HG03460 (cell line): Measurements from ENCODE around the gene SRM.
"Not testable (repeated sequence)": the region's sequence is repeated elsewhere in the genome, so short reads cannot be mapped to it uniquely, and the experiment has no call there.

ENCODE experiments used
- ATAC-seq: cut with Tn5 transposase; IDR thresholded peaks from one replicate; pipeline ENCODE4 v1.9.1; 2021; ENCODE audit not compliant: unreplicated experiment

The SRM gene

GRCh38 chr1:11023201-11023600 is 36.6 kb downstream of the SRM start:
- ATAC-seq = no peak

DNA sequence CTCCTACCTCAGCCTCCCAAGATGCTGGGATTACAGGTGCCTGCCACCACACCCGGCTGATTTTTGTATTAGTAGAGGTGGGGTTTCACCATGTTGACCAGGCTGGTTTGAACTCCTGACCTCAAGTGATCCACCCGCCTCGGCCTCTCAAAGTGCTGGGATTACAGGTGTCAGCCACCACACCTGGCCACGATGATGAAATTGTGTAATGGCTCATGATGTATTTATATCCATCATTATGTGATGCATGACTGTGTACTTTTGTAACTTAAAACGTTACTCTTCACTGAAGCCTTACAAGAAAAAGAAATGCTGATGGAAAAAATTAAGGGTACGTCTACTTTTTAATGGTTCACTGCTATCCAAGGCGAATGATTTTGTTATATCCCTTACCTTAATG is 39.8 kb downstream of the SRM start:
- ATAC-seq = no peak

GRCh38 chr1:11019358-11019757 is 40.5 kb downstream of the SRM start:
- ATAC-seq = not testable (repeated sequence)

DNA sequence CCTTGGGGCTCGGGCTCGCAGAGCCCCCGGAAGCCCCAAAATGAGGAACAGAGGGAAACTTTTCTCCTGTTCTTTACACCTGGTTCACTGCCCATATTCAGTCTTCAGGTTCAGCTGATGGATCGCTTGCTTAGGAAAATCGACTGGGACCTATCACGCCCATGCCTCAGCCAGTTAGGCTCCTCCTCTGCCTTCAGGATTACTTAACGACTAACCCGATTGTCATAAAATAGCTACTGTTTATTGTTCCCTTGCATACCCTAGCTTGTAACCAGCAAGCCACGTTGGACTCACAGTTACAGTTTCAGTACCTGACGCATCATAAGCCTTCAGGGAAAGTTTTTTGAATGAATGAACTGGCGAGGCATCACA is 46.7 kb downstream of the SRM start:
- no peak for ATAC-seq

DNA sequence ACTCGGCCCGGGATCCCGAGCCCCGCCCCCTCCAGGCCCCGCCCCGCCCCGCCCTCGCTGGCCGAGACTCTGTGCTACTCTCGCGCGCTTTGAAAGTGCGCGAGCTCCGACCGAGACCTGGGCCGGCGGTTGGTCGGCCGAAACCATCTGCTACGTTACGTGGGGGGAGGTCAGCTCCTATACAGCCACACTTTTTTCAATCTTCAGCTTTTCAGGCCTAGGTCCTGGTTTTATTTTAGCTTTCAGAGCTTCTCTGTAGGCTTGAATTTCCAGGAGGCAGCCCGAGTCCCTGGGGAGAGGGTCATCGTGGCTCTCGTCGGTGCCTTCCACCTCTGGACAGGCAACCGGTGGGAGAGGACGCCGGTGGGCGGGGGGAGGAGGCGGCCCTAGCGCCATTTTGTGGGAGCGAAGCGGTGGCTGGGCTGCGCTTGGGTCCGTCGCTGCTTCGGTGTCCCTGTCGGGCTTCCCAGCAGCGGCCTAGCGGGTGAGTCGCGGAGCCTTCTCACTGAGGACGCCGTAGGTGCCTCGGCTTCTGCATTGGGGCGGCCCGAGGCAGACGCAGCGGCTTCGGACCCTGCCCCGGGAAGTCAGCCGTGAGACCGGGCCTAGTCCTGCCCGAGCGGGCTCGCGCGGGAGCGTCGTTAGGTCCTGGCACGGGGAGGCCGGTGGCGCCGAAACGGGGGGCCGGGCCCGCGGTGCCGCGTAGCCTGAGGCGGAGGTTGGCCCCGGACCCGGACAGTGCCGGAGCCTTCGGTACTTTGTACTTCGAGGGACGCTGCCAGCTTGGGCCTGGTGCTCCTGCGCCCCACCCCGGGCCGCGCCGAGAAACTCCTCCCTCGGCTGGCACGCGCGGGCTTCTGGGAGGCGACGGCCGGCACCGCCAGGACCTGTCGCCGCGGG is 47.3 kb downstream of the SRM start, which contains the start of gene TARDBP:
TARDBP (plus strand) TSS at position 395 of the 900 bp plus-strand sequence. CDS start 1,074 bp downstream, outside the sequence.
- peak; percentile 84 for ATAC-seq
